HAP-1 (cell line): ENCODE data around the gene DENND1A.

ENCODE experiments used
- DNase-seq, 2 experiments: peaks; one replicate each; pipeline ENCODE4 v3.0.0-alpha.2; 2016 to 2020; ENCODE audit warnings: low spot score in 2 of 2
- H3K27me3 ChIP-seq: fragments of 250-450 bp; sonication (Bioruptor Pico); 2 replicates; pipeline ENCODE4 v1.5.1; 2020; ENCODE audit warnings: low read depth, mild to moderate bottlenecking, moderate library complexity
- H3K36me3 ChIP-seq: fragments of 250-450 bp; sonication (Bioruptor Pico); replicated peaks from 2 replicates; pipeline ENCODE4 v1.5.1; 2020; ENCODE audit warnings: mild to moderate bottlenecking
- H3K4me1 ChIP-seq: fragments of 250-450 bp; sonication (Bioruptor Pico); 2 replicates; pipeline ENCODE4 v1.5.1; 2020; ENCODE audit warnings: mild to moderate bottlenecking
- H3K4me3 ChIP-seq: fragments of 250-450 bp; sonication (Bioruptor Pico); 2 replicates; pipeline ENCODE4 v1.5.1; 2020; ENCODE audit warnings: mild to moderate bottlenecking, moderate library complexity
- H3K9me3 ChIP-seq: fragments of 250-450 bp; sonication (Bioruptor Pico); 2 replicates; pipeline ENCODE4 v1.5.1; 2020; ENCODE audit warnings: mild to moderate bottlenecking, moderate library complexity
- in situ Hi-C: fragments of 300-500 bp; cut with MboI; formaldehyde crosslinking; loops from 3 replicates; pipeline ENCODE4 v1.14.3; 2020; ENCODE audit warnings: low sequenced_read_pairs, inconsistent platforms, mixed read lengths

The DENND1A gene

DNA sequence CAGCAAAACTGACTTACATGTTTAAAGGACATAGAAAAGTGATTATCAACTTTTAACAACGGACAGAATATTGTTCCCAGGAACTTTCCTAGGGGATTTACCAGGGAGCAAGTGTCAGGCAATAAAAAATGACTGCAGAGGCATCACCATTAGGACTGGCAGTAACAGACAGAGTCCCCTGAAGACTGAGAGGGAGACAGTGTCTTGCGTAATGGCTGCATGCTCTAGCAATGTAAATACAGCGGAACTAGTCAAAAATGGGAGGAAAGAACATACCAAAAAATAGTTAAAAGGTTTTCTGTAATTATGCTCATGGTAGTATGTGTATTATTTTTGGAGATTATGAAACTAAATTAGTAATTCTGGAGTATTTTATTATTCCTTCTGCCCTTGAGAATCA is 392.1 kb downstream of the DENND1A start:
- Histone ChIP-seq H3K27me3 (no peaks in the 10 kb centered on the region; the same call in 1 of the 2 replicates), H3K36me3 (no peaks in the 10 kb centered on the region), H3K4me1 (peaks cover 6% of the 10 kb centered on the region), H3K9me3 (no peaks in the 10 kb centered on the region), H3K4me3 (no peak overlapping the region)
- no peak for DNase-seq
- in situ Hi-C loops: loop anchor here (25.0 kb wide), 1 partner anchor 774 kb away; no protein-coding TSS in a partner anchor

DNA sequence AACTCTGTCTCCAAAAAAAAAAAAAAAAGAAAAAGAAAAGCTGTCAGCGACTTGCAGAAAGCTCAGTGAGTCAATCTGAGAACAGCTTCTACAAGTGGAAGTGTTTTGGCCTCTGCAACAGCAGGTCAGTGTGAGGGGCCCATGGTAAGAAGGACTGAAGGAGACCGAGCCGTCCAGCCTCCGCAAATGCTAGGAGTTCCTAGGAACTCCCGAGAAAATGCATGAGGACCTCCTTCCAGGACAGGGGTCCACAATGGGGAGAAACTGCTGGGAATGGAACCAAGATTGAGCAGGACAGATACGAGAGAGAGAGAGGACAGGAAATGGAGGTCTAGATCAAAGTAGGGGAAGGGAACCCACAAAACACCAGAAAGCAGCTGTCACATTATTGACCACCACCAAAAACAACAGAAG is 393.5 kb downstream of the DENND1A start:
- in situ Hi-C loops: loop anchor here (25.0 kb wide), 1 partner anchor 776 kb away; no protein-coding TSS in a partner anchor
- Histone ChIP-seq H3K27me3 (no peaks in the 10 kb centered on the region; the same call in 1 of the 2 replicates), H3K9me3 (no peaks in the 10 kb centered on the region), H3K4me3 (no peak overlapping the region), H3K36me3 (no peaks in the 10 kb centered on the region), H3K4me1 (0 out of 2 replicates have a peak, but pooled peaks cover 2% of the 10 kb centered on the region)
- DNase-seq: no peak

DNA sequence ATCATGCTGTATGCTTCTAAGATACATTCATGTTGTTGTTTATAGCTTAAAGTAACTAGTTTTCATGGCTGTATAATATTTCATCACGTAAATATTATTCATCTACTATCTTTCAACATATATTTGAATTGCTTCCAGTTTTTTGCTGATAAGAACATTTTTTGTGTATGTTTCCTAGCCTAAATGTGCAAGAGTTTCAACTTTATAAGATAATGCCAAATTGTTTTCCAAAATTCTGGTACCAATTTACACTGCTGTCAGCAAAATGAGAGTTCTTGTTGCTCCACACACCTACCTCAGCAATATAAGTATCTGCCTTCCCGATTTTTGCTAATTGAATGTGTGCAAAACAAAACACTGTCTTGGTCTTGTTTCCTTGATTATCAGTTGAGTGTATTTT is 395.6 kb downstream of the DENND1A start:
- H3K36me3 ChIP-seq: no peaks in the 10 kb centered on the region
- no peak overlapping the region for H3K4me3 ChIP-seq
- H3K27me3 ChIP-seq: no peaks in the 10 kb centered on the region
- H3K9me3 ChIP-seq: peaks cover 3% of the 10 kb centered on the region; the same call in 1 of the 2 replicates
- DNase-seq: no peak
- H3K4me1 ChIP-seq: no peaks in the 10 kb centered on the region
- in situ Hi-C loops: loop anchor here (25.0 kb wide), 1 partner anchor 778 kb away; no protein-coding TSS in a partner anchor

DNA sequence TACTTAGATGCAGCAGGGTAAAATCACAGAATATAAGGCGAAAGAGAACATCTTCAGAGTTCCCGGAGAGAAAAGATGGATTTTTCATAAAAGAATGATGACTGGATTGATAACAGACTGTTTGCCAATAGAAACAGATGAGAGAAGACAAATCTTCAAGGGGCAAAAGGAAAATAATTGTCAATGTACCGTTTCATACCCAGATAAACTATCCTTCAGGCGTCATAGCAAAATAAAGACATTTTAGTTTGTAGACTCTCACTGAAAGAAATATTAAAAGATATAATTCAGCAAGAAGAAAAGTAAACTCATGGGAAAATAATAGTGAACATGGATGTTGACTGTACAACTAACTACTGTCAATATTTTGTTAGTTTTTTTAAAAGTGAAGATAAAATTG is 399.7 kb downstream of the DENND1A start:
- DNase-seq: no peak
- in situ Hi-C loops: loop anchor here (25.0 kb wide), 1 partner anchor 782 kb away; no protein-coding TSS in a partner anchor
- peaks cover 3% of the 10 kb centered on the region; the same call in 1 of the 2 replicates for H3K9me3 ChIP-seq
- no peaks in the 10 kb centered on the region for H3K27me3 ChIP-seq
- H3K4me3 ChIP-seq: no peak overlapping the region
- H3K36me3 ChIP-seq: no peaks in the 10 kb centered on the region
- no peaks in the 10 kb centered on the region for H3K4me1 ChIP-seq

DNA sequence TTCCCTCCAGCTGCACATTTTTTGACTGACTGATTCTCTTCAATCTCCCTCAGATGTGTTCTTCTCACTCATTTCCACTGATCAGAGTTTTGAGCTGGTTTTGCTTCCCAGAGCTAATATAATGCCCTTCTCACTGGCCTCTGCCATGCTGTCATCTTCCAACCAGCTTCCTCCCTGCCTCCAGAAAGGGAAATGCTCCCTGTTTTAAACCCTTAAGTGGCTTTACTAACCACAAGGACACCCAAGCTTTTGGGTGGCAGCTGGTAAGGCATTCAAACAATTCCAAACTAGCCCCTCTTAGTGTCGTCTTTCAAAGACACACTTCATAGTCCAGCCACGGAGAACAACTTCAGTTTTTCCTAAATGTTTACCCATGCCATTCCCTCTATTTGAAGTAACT is 401.4 kb downstream of the DENND1A start:
- Histone ChIP-seq H3K4me3 (no peak overlapping the region), H3K27me3 (no peaks in the 10 kb centered on the region), H3K36me3 (no peaks in the 10 kb centered on the region), H3K9me3 (peaks cover 3% of the 10 kb centered on the region; the same call in 1 of the 2 replicates), H3K4me1 (no peaks in the 10 kb centered on the region)
- in situ Hi-C loops: loop anchor here (25.0 kb wide), 1 partner anchor 784 kb away; no protein-coding TSS in a partner anchor
- DNase-seq: no peak

DNA sequence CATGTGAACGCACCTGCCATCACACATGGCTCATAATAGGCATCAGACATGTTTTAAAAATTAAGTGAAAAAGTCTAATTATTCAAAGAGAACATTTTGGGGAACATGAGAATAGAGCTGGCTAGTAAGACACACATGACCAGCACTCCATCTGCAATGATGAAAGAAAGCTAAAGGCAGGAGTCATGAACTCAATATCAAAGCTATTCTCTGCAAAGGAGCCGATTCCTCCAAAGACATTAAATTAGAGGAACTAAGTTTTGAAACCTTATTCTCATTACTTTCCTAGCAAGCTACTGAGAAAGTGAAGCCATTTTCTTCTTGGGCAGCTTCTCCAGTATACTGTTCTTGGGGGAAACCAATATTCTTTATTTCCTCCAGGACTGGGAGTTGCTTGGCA is 401.9 kb downstream of the DENND1A start:
- H3K9me3 ChIP-seq: peaks cover 3% of the 10 kb centered on the region; the same call in 1 of the 2 replicates
- no peak for DNase-seq
- H3K4me1 ChIP-seq: no peaks in the 10 kb centered on the region
- in situ Hi-C loops: loop anchor here (25.0 kb wide), 1 partner anchor 784 kb away; no protein-coding TSS in a partner anchor
- no peaks in the 10 kb centered on the region for H3K27me3 ChIP-seq
- no peaks in the 10 kb centered on the region for H3K36me3 ChIP-seq
- no peak overlapping the region for H3K4me3 ChIP-seq

DNA sequence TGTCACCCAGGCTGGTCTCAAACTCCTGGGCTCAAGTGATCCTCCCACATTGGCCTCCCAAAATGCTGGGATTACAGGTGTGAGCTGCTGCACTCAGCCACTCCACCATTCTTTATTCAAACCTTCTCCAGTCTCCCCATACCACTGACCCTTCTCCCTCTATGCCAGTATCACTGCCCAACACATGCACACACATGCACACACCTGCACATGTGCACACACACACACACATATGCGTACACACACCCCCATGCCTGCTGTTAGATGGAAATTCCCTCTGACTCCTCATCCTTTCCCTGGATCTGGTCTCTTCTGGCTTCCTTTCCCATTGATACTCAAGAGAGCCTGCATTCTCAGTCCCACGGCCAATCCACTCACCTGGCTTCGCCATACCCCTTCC is 404.0 kb downstream of the DENND1A start:
- Histone ChIP-seq H3K4me1 (no peaks in the 10 kb centered on the region), H3K9me3 (peaks cover 3% of the 10 kb centered on the region; the same call in 1 of the 2 replicates), H3K4me3 (no peak overlapping the region), H3K36me3 (no peaks in the 10 kb centered on the region), H3K27me3 (no peaks in the 10 kb centered on the region)
- no peak for DNase-seq
- in situ Hi-C loops: loop anchor here (25.0 kb wide), 1 partner anchor 786 kb away; no protein-coding TSS in a partner anchor

DNA sequence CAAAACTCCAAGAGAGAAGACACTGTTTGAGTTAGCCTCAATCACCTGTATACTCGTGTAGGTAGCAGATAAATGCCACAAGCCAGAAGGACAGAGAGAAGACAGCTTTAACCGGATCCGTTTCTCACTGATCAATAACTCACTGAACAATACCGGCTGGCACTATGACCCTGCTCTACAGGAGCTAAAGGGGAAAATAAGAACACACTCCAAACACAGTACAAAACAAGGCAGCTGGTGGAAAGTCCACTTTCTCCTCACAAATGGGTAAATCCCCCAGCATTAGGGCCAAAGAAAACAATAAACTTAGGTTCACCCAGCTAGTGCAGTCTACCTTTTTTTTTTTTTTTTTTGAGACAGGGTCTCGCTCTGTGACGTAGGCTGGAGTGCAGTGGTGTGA is 404.5 kb downstream of the DENND1A start:
- no peak for DNase-seq
- in situ Hi-C loops: loop anchor here (25.0 kb wide), 1 partner anchor 787 kb away; no protein-coding TSS in a partner anchor
- Histone ChIP-seq H3K4me3 (no peak overlapping the region), H3K27me3 (no peaks in the 10 kb centered on the region), H3K36me3 (no peaks in the 10 kb centered on the region), H3K9me3 (peaks cover 3% of the 10 kb centered on the region; the same call in 1 of the 2 replicates), H3K4me1 (no peaks in the 10 kb centered on the region)

DNA sequence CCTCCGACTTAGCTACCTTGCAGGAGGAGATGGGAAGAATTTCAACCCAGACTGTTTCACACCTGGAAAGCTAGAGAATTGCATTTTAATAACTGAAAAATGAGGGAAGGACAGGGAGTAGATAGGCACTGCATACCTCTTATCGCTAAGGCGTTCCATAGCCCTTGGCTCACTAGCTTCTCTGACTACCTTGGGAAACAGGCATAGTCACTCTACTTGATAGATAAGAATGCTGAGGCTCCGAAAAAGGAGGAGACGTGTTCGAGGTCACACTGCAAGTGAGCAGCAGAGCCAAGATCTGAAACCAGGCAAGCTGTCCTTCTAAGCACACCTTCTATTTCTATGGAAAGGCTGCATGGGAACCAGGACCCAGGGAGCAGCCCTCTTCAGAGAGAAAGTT is 405.1 kb downstream of the DENND1A start:
- H3K27me3 ChIP-seq: no peaks in the 10 kb centered on the region
- in situ Hi-C loops: loop anchor here (25.0 kb wide), 1 partner anchor 787 kb away; no protein-coding TSS in a partner anchor
- no peaks in the 10 kb centered on the region for H3K36me3 ChIP-seq
- H3K9me3 ChIP-seq: peaks cover 1% of the 10 kb centered on the region; the same call in 1 of the 2 replicates
- no peak for DNase-seq
- no peak overlapping the region for H3K4me3 ChIP-seq
- H3K4me1 ChIP-seq: no peaks in the 10 kb centered on the region

DNA sequence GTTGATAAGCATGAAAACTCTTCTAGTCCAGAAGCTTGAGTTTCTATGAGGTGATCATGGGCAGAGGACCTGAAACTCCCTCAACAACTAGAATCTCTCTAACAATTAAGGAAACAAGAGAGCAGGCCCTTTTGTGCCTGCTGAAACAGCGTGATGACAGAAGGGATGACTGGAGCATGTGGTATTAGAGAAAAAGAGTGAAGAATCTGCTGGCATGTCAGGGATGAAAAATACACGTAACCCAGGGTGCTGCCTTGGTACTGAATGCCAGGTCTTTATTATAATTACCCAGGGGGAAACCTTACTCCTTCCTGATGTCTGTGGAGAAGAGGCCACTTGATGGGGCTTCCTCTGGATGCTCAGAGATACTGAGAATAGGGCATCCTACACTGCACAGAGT is 406.1 kb downstream of the DENND1A start:
- DNase-seq: no peak
- Histone ChIP-seq H3K4me1 (no peaks in the 10 kb centered on the region), H3K36me3 (no peaks in the 10 kb centered on the region), H3K4me3 (no peak overlapping the region), H3K9me3 (no peaks in the 10 kb centered on the region), H3K27me3 (no peaks in the 10 kb centered on the region)
- in situ Hi-C loops: no loop called here

DNA sequence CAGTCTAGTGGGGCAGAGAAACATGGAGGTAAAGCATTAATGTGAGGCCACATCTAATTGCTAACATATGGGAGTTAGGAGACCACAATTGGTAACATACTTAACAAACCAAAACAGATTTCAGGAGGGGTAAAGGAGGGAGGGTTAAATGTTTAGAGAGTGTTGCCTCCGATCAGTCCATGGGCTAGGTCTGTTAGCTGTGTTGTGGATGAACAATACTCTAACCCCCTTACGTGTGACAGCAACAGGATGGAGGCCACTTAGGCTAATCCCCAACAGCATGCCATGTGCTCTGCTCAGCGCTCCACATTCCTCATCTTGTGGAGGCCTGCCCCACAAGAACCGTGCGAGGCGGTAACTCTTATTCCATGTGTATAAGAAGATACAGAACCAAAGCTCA is 406.9 kb downstream of the DENND1A start:
- in situ Hi-C loops: no loop called here
- no peak overlapping the region for H3K4me3 ChIP-seq
- H3K27me3 ChIP-seq: no peaks in the 10 kb centered on the region
- DNase-seq: no peak
- no peaks in the 10 kb centered on the region for H3K9me3 ChIP-seq
- H3K36me3 ChIP-seq: no peaks in the 10 kb centered on the region
- H3K4me1 ChIP-seq: no peaks in the 10 kb centered on the region

DNA sequence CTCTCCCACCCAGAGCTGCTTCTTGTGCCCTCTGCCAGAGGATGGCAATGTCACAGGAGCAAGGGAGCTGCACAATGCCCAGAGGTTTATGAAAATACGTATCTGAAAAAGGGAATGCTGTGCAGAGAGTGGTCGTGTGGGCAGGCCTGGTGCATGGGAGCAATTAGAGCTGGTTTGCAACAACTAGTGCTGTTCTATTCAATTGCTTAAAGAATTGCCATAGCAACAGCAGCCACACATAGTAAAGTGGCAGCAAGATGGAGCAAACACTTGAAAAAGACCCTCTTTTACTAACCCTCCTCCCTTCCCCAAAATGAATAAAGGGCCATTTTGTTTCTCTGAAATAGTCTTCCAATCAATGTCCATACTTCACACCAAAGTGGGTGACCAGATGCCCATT is 407.7 kb downstream of the DENND1A start:
- no peaks in the 10 kb centered on the region for H3K4me1 ChIP-seq
- H3K36me3 ChIP-seq: no peaks in the 10 kb centered on the region
- in situ Hi-C loops: no loop called here
- no peak overlapping the region for H3K4me3 ChIP-seq
- H3K27me3 ChIP-seq: no peaks in the 10 kb centered on the region
- no peaks in the 10 kb centered on the region for H3K9me3 ChIP-seq
- no peak for DNase-seq

DNA sequence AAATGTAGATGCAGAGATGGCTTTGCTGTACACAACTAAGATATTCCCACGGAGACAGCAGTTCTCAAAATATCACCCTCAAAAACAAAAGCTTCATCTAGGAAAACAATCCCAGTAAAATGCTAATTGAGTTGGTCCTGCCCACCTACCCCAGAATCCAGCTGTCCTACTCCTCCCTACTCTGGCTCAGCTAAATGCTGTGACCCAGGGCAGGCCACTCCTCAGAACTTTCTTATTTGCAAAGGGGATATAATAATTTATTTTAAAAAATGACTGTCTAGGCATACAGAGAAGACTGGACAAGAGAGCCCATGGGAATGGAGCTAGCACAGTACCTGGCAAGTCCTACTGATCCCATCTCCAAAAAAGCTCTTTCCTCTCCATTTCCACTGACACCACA is 411.6 kb downstream of the DENND1A start:
- no peak for DNase-seq
- H3K36me3 ChIP-seq: no peaks in the 10 kb centered on the region
- no peaks in the 10 kb centered on the region for H3K4me1 ChIP-seq
- no peaks in the 10 kb centered on the region for H3K9me3 ChIP-seq
- in situ Hi-C loops: no loop called here
- no peaks in the 10 kb centered on the region for H3K27me3 ChIP-seq
- no peak overlapping the region for H3K4me3 ChIP-seq

DNA sequence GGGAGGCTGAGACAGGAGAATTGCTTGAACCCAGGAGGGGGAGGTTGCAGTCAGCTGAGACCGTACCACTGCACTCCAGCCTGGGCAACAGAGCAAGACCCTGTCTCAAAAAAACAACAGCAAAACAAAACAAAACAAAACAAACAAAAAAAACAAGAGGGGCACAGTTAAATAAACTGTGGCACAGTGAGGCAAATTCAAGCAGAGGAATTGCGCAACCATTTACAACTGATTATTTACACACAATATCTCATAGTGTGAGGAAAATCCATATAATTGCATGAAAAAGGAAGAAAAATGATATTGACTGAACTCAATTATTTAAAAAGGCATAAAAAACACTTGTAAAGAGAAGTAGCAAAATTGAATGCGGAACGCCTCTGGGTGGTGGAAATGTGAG is 412.4 kb downstream of the DENND1A start:
- no peaks in the 10 kb centered on the region for H3K36me3 ChIP-seq
- no peaks in the 10 kb centered on the region for H3K27me3 ChIP-seq
- no peaks in the 10 kb centered on the region for H3K4me1 ChIP-seq
- no peak for DNase-seq
- no peak overlapping the region for H3K4me3 ChIP-seq
- no peaks in the 10 kb centered on the region for H3K9me3 ChIP-seq
- in situ Hi-C loops: no loop called here

DNA sequence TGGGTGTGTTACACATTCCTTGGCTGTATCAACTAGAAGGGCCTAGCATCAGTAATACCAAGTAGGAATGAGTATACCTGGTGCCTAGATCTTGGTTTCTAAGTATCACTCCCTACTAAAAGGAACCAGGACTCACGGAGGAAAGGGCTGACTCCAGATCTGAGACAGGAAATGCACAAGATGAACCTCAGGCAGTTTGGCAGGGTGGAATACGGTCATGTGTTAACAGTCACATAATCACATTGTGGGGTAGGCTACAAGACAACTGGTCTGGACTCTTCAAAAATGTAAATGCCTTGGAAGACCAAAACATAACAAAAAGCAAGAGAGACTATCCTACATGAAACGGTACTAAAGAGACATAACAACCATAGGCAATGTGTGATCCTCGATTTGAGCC is 415.2 kb downstream of the DENND1A start:
- Histone ChIP-seq H3K27me3 (no peaks in the 10 kb centered on the region), H3K4me3 (no peak overlapping the region), H3K4me1 (no peaks in the 10 kb centered on the region), H3K36me3 (no peaks in the 10 kb centered on the region), H3K9me3 (no peaks in the 10 kb centered on the region)
- no peak for DNase-seq
- in situ Hi-C loops: no loop called here
